Inferior parietal cortex (tissue), 1 donor: ENCODE data around the gene SCYGR3.
"Not testable (repeated sequence)": the region's sequence is repeated elsewhere in the genome, so short reads cannot be mapped to it uniquely, and the experiment has no call there.

ENCODE experiments used
- DNase-seq: peaks from one replicate; pipeline ENCODE4 v3.0.0-alpha.2; 2016; ENCODE audit errors: extremely low spot score

Gene SCYGR3

GRCh38 chr2:227613272-227613660 is 1.4 kb downstream of the SCYGR3 start:
- no peak for DNase-seq

- no peak for DNase-seq
Measured at GRCh38 chr2:227612546-227613271, 1.9 kb downstream of the SCYGR3 start.

DNA sequence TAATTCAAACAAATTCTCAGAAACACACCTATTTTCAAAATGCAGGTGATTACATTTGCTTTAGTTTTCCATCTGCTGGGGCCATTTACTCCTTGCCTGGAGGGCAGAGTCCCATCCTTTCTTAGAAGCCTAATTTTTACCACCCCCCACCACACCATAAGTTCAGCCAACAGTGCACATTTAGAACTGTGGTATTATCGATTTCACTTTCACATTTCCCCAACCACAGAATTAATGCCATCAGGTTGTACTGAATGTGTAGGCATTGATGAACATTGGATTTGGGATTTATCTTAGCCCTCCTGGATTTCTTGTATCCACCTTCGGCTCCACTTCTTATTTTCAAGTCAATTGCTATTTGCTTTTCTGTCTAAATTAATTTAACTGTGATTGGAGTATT is 4.5 kb downstream of the SCYGR3 start:
- DNase-seq: no peak

DNA sequence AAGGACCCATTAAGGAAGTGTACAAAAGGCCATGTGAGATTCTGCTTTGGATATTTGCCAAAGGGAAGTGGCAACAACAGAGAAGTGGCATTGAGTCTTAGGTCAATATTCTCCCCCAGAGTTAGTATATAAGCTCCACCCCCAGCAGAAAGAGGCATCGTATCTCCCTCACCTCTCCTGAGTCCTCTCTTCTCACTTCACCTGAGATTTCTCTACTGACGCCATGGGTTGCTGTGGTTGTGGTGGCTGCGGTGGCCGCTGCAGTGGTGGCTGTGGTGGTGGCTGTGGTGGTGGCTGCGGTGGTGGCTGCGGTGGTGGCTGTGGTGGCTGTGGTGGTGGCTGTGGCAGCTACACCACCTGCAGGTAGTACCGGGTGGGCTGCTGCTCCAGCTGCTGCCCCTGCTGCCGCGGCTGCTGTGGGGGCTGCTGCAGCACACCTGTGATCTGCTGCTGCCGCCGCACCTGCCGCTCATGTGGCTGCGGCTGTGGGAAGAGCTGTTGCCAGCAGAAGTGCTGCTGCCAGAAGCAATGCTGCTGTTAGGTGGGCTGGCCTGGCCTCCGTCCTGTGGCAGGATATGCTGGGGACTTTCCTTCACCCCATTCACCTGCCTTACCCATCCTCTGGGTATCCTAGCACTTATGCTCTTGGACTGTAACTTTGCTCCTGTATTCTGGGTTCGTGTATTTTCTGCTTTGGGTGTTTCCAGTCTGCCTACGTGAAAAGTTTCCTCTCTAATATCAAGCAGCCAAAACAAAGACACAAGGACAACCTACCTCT is 5.9 kb downstream of the SCYGR3 start:
- no peak for DNase-seq

- no peak for DNase-seq
Measured at GRCh38 chr2:227607941-227608340, 6.7 kb downstream of the SCYGR3 start.

DNA sequence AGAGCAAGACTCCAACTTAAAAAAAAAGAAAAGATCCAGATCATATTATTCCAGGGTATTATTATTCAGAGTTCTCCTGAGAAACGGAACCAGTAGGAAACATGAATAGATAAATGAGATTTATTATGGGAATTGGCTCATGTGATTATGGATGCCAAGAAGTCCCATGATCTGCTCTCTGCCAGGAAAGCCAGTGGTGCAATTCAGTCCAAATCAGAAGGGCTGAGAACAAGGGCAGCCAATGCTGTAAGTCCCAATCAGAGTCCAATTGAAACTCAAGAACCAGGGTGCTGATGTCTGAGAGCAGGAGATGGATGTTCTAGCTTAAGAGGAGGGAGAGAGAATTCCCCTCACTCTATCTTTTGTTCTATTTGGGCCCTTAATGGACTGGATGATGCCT is 8.2 kb downstream of the SCYGR3 start:
- DNase-seq: no peak

GRCh38 chr2:227602358-227602757 is 12.3 kb downstream of the SCYGR3 start:
- no peak for DNase-seq

- DNase-seq: not testable (repeated sequence)
Measured at GRCh38 chr2:227598835-227599503, 15.7 kb downstream of the SCYGR3 start, which contains the start of gene SCYGR2. SCYGR2 (plus strand) TSS chr2:227598893; CDS start chr2:227598893, 0 bp downstream.

- no peak for DNase-seq
Measured at GRCh38 chr2:227597998-227598397, 16.6 kb downstream of the SCYGR3 start.

GRCh38 chr2:227597036-227597435 is 17.6 kb downstream of the SCYGR3 start:
- no peak for DNase-seq

DNA sequence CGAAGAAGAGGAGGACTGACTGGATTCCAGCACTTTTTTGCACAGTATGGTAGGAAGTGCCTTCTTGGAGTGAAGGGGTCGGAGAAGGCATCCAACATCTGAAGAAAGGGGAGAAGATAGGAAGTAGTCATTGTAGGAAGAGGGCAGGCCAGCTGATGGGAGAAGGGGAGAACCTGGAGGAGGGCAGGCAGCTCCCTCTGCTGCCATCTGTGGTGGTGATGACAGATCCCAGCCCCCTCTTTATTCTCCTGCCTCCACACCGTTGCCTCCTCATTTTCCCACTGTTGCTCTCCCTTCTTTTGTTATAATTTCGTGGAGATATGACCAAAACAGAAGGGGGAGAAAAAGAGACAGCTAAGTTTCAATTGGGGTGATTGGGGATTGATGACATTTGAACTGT is 18.8 kb downstream of the SCYGR3 start:
- no peak for DNase-seq

DNA sequence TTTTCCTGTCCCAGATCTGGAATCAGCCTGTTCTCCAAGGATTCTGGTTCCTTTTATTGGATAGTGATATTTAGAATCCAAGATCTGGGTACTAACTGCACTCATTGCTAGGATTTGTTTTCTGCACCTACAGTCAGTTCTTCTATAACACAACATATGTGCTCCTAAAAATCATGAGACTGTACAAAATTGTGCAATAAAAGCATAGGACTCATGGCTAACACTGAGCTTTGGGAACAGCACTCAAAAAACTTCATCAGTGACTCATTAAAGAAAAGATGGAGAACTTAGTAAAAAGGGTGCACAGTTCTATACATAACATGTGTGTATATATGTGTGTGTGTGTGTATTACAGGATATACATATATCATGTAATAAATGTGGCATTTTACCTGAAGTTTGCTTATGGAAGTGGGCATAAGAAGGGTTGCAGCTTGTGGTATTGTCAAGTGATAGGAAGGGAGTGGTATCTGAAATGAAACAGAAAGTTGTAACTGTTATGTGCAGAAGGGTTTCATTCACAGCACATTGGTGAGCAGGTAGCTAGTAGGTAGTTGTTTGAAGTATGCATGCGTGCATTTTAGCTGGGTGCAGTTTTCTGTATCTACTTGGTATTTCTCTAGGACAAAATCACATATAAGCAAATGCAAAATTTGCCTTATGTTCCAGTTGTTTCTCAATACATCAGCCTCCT is 21.8 kb downstream of the SCYGR3 start:
- DNase-seq: no peak

GRCh38 chr2:227582369-227582768 is 32.3 kb downstream of the SCYGR3 start:
- DNase-seq: no peak

DNA sequence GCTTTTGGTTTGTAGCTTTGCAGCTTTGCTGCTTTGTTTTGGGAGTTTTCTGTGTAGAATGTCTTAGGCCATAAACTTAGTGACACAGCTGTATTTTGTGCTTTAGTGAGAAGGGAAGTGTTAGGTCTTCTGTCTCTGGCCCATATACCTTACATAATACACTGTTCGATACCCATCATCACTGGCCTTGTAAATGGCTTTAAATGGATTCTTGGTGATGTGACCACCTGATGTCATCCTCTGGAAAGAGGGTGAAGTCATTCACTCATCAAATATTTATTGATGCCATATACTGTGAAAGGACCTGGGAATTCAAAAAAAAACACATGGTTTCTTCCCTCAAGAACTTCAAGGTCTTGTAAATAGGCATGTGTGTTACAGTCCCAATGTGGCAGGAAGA is 34.8 kb downstream of the SCYGR3 start:
- no peak for DNase-seq

DNA sequence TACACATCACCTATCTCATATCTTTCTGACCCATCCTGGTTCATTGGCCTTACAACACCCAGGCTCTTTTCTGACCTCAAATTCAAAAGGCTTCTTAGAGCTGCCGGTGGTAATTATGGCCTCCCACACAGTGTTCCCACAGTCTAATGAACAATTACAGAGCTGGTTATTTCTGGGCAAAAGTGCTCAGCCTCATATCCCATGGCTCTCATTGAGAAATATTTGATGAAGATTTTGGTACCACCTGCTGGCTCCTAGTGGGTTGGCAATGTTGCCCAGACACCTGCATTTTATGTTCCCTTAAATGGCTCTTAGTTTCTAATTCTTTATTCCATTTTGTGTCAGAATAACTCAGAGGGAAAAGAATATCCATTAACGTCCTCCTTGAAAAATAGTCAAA is 36.0 kb downstream of the SCYGR3 start:
- no peak for DNase-seq

- no peak for DNase-seq
Measured at GRCh38 chr2:227577555-227577954, 37.1 kb downstream of the SCYGR3 start.

DNA sequence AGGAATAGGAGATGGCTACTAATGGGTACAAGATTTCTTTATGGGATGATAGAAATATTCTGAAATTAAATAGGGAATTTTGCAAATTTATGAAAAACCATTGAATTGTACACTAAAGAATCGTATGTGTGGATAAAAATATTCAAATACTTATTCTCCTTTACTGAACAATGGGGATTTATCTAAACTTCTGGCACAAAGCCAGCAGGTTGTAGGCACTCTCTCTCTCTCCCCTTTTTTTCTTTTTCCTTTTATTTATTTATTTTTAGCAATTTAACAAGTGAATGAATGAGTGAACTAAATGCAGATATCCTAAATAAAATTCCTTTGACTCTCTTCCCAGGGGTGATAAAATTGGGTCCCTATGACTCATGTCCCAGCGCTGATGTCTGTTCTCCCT is 37.8 kb downstream of the SCYGR3 start:
- DNase-seq: no peak

GRCh38 chr2:227576110-227576509 is 38.5 kb downstream of the SCYGR3 start:
- DNase-seq: no peak

DNA sequence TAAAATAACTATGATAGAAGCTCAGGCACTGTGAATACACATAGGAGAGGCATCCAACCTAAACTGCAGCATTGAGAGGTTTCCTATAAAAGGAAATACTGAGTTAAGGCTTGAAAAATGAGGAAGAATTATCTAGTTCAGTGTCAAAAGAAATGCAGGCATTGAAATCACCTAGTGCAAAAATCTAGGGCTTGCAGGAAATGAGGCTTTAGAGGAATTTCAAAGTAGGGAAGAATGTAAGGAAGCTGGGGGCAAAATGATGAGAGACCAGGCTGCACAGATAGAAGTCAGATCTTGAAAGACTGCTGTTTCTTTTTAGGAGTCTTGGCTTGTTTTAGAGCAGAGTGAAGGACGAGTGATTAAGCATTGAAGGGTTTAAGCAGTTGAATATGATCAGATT is 44.0 kb downstream of the SCYGR3 start:
- no peak for DNase-seq

DNA sequence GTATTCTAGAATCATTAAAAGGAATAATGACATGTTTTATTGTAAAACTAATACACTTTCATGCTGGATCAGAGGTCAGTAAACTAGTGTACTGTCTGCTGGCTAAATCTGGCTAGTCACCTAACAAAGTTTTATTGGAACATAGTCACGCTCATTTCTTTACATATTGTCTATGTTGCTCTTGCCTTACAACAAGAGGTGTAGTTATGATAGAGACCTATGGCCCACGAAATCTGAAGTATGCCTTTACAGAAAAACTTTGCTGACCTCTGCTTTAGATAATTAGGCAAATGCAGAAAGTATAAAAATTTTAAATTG is 45.8 kb downstream of the SCYGR3 start:
- DNase-seq: no peak

- DNase-seq: no peak
Measured at GRCh38 chr2:227566012-227566411, 48.6 kb downstream of the SCYGR3 start.

GRCh38 chr2:227565080-227565479 is 49.6 kb downstream of the SCYGR3 start:
- no peak for DNase-seq
